ENCODE data around the gene ATP10B.
"Not testable (repeated sequence)": the region's sequence is repeated elsewhere in the genome, so short reads cannot be mapped to it uniquely, and the experiment has no call there.

The ATP10B gene

GRCh38 chr5:160749026-160749425 is 103.0 kb downstream of the ATP10B start:
- no peak for DNase-seq

GRCh38 chr5:160747987-160748386 is 104.0 kb downstream of the ATP10B start:
- DNase-seq, result no peak

GRCh38 chr5:160747559-160747958 is 104.5 kb downstream of the ATP10B start:
- no peak for DNase-seq

- no peak for DNase-seq
Observed at GRCh38 chr5:160744268-160745101, 107.5 kb downstream of the ATP10B start.

- DNase-seq, result no peak
Observed at GRCh38 chr5:160743027-160743426, 109.0 kb downstream of the ATP10B start.

- DNase-seq, result no peak
Observed at GRCh38 chr5:160742446-160742845, 109.6 kb downstream of the ATP10B start.

- no peak for DNase-seq
Observed at GRCh38 chr5:160727296-160727997, 124.6 kb downstream of the ATP10B start.

GRCh38 chr5:160726721-160727120 is 125.3 kb downstream of the ATP10B start:
- no peak for DNase-seq

GRCh38 chr5:160720822-160721221 is 131.2 kb downstream of the ATP10B start:
- DNase-seq, result no peak

- not testable (repeated sequence) for DNase-seq
Observed at GRCh38 chr5:160715508-160715907, 136.5 kb downstream of the ATP10B start.

- no peak for DNase-seq
Observed at GRCh38 chr5:160703547-160704189, 148.3 kb downstream of the ATP10B start.

GRCh38 chr5:160702934-160703333 is 149.1 kb downstream of the ATP10B start:
- DNase-seq, result no peak

- DNase-seq, result no peak
Observed at GRCh38 chr5:160702311-160702803, 149.7 kb downstream of the ATP10B start.

- no peak for DNase-seq
Observed at GRCh38 chr5:160701403-160701802, 150.6 kb downstream of the ATP10B start.

- DNase-seq, result no peak
Observed at GRCh38 chr5:160699301-160699700, 152.7 kb downstream of the ATP10B start.

GRCh38 chr5:160697281-160697680 is 154.7 kb downstream of the ATP10B start:
- DNase-seq, result no peak

- no peak for DNase-seq
Observed at GRCh38 chr5:160694896-160695295, 157.1 kb downstream of the ATP10B start.

GRCh38 chr5:160693831-160694465 is 158.1 kb downstream of the ATP10B start:
- DNase-seq, result no peak

GRCh38 chr5:160692271-160692670 is 159.7 kb downstream of the ATP10B start:
- no peak for DNase-seq

GRCh38 chr5:160685695-160686094 is 166.3 kb downstream of the ATP10B start:
- no peak for DNase-seq

- DNase-seq, result no peak
Observed at GRCh38 chr5:160685219-160685618, 166.8 kb downstream of the ATP10B start.

- no peak for DNase-seq
Observed at GRCh38 chr5:160679567-160680309, 172.3 kb downstream of the ATP10B start.
